Epidermal melanocyte (primary cell): ENCODE measurements around the gene MAP7.
"Not testable (repeated sequence)": the region's sequence is repeated elsewhere in the genome, so short reads cannot be mapped to it uniquely, and the experiment has no call there.

ENCODE experiments used
- DNase-seq: peaks from one replicate; pipeline ENCODE4 v3.0.0; 2011; ENCODE audit warnings: low spot score; ENCODE audit not compliant: insufficient read length

MAP7 gene

DNA sequence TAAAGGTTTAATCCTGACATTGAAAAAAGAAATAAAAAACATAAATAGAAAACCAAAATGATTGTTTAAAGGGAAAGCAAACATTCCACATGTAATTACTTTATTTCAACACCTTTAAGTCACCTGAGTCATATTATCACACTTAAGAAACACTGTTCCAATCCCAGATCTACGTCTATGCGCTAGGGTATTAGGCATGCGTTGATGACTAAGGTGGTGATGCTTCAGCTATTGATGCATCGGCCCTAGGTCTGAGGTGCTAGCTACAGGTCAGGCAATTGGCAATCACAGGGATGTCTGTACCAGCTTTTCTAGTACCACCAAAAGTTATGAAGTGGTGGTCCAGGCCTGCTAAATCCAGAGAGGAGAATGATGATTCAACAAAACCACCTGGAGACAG lies 162.9 kb downstream of the MAP7 start:
- DNase-seq = no peak

GRCh38 chr6:136383268-136383937 lies 166.8 kb downstream of the MAP7 start:
- no peak for DNase-seq

DNA sequence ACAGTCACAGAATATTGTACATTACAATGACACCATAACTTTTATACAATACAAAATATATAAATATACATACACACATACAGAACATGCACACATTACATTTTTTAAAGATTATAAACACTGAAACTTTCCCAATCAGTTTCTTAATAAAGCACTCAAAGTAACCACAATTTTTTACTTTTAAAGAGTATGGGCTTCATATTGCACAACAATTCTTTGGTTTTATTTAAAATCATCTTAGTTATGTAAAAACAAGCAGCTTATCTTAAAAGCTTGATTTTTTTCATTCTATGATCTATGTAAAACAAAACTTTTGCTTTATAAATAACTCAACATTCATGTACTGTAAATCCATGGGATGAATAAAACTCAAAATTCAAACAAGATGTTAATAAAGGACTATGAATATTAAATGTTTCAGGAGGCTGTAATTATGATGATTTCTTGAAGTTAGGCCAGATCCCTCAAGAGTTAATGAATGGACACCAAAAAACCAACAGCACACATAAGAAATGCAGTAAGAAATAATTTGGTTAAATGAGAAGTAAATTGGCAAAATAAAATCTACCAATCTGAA lies 167.5 kb downstream of the MAP7 start:
- DNase-seq = no peak

- DNase-seq = no peak
Observed at GRCh38 chr6:136378888-136379287, 171.3 kb downstream of the MAP7 start.

- not testable (repeated sequence) for DNase-seq
Observed at GRCh38 chr6:136375836-136376235, 174.4 kb downstream of the MAP7 start.

- DNase-seq = no peak
Observed at GRCh38 chr6:136371959-136372358, 178.3 kb downstream of the MAP7 start.

- no peak for DNase-seq
Observed at GRCh38 chr6:136370988-136371728, 179.1 kb downstream of the MAP7 start.

DNA sequence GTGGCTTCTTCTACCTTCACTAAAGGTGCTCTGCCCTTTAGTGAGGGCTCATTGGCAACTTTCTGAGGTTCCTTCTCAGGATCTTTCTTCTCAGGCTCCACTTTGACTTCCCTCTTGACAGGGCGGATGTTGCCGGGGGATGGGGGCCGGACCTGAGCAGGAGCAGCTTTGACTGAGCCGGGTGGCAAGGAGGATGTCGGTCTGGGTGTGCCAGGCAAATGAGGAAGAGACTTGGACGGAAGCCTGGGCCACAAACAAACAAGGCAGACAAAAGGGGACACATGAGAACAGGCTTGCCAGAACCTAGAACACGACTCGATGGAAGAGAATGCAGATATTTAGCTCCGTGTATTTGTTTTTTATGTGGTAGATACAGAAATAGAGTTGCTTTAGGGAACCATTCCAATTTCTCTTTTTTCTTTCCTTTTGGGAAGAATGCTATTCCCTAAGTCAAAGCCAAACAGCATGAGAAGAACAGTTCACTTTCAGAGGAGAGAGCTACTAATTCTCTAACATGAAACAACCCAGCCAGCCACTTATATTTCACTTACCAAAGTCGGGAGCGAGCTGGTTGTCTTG lies 184.4 kb downstream of the MAP7 start:
- no peak for DNase-seq

DNA sequence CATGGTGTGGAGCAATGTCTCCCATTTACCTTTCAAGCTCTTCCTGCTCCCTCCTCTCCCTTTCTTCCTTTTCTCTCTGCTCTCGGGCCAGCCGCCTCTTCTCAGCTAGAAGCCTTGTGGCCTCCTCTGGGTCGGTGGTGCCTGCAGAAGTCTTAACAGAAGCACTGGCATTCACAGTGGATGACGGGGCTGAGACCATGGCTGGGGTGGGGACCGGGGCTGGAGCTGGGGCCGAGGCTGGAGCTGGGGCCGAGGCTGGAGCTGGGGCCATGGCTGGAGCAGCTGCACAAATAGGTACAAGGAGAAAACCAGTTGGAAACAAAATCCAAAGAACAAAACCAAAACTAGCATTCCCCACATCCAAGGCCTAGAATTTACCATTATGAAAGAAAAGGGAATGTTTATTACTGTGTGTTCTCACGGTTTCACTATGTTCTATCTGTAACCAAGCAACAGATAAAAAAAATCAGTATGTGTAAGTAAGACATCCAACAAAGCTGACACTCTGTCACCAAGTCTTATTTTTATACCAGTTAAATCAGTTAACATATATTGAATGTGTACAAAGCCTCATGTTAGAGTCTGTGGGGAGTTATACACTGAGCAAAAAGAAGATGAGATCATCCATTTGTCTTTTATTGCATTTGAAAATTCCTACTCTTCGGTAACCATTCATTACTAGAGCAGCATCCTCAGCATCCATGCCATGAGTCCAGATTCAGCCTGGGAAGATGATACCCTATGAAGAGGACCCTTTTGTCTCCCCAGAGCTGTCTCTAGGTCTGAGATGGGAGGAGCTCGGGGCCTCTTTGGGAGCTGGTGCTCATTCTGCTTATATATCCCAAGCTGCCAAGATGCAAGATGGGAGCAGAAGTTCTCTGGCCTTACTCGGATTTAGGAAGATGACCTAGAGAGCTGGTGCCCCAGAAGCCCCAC lies 187.5 kb downstream of the MAP7 start:
- DNase-seq = no peak

DNA sequence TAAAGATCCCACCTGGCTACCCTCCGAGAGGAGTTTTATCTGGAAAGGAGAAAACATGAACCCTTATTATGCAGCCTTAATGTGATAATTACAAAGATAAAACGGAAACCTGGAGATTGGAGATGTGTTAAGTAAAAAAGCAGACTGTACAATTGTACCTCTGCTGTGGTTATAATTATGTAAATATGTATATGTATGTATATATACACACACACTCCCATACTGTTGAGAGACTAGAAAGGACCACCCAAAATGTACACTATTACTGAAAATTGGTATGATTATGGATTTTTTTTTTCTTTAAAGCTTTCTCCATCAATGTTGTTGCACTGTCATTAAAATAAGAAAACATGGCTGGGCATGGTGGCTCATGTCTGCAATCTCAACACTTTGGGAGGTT lies 188.4 kb downstream of the MAP7 start:
- DNase-seq = no peak

- DNase-seq = no peak
Observed at GRCh38 chr6:136360783-136361182, 189.4 kb downstream of the MAP7 start.

DNA sequence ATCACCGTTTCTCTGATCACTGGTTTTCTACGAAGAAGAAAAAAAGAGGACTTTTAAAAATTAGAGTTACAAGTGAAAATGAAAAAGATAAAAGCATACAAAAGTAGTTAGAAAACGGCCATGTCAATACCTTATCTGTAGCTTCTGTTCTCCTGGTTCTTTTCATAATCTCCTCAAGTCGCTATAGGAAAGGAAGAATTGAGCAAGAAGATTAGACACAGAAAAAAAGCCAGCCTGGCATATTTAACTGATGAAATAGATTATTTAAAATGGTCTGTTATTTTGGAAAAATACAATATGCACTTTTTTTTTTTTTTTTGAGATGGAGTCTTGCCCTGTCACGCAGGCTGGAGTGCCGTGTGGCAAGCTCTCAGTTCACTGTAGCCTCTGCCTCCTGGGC lies 190.4 kb downstream of the MAP7 start:
- no peak for DNase-seq

DNA sequence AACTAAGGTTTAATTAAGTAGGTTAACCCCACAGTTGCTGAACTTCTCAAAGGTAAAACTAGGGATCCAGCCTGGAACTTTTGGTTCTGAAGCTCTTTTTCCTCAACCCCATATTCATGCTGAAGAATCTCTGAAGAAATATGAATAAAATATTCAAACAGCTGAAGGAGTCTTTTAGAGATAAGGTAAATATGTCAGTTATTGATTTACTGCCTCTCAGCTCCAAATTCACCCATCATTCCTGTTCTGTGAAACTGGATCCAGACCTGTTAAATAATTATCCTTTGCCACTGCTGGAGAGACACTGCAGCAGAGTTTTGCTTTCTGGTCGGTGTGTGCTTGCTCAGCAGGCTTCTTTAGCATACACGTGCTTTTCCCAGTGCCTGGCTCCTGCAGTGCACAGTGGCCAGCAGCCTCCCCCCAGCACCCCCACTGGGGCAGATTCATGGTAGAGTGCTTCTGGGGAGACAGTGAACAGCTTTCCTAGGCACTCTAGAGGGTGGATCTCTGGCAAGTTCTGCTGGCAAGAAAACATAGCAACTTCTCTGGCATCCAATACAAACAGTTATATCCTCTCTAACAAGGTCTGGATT lies 198.6 kb downstream of the MAP7 start:
- DNase-seq = no peak

DNA sequence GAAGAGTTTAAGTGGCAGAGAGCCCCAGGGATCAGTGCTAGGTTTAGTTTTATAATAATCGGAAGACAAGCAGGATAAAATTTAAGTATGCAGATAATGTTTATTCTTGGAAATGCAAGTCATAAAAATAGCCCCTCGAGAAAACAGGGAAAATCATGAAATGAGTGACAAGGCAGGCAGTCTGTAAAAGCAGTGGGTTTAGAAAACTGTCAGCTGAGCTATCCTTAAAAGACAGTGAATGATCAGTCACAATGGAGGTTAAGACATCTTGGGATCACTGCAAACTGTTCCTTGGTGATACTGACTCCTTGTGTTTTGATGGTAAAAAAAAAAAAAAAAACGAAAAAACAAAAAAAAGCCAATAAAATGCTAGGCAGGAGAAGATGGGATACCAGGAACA lies 199.3 kb downstream of the MAP7 start:
- DNase-seq = no peak

DNA sequence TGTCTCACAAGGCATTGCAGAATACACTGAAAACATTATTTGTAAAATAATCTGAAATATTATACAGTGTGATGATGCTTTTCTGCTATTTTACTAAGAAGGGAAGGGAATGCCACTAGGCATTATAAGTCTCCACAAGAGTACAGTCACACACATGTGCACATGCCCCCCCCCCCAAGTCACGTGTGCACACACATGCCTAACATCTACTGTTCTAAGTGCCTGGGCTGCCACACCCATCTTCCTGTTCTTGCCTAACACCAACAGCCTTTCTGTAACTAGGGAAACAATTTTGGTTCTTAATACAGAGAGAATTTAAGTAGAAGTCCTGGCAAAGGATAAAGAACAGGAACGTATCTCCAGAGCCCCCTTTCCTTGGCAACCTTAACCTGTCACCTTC lies 202.4 kb downstream of the MAP7 start:
- DNase-seq = no peak

GRCh38 chr6:136345145-136345544 lies 205.1 kb downstream of the MAP7 start:
- no peak for DNase-seq

DNA sequence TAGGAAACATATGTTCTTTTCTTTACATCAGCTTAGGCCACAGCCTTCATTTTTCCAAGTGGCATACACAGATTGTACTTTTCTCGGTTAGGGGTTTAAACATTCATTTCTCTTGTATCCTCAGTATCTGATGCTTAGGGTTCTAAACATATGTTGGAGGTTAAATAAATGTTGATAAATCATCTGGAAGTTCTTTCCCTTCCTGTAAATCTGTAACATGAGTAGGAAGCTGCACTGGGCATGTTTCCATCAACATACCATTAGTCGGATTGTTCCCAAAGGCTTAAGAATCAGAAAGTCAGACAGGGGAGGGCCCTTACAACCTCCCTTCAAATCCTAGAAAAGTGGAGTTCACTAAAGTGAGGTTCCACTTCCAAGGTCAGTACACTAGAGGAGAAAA lies 205.8 kb downstream of the MAP7 start:
- no peak for DNase-seq

- no peak for DNase-seq
Observed at GRCh38 chr6:136343700-136344099, 206.5 kb downstream of the MAP7 start.

- no peak for DNase-seq
Observed at GRCh38 chr6:136343275-136343674, 206.9 kb downstream of the MAP7 start.

DNA sequence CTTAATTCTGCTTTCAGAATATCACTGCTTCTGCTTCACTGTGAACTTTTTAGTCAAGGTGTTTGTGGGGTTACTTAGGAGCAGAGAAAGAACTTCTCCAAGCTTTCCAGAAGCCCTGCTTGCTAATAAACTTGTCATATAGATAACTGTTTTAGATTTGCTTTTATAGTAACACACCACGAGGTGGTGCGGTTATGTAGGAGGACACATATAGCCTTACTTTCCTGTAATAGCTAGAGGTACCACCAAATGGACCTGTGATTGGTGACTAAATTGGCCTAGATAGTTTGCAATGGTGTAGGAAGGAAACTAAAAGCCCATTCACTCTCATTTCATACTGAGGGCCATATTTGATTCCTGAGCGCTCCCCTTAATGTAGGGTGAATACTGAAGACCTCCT lies 208.3 kb downstream of the MAP7 start:
- DNase-seq = no peak

DNA sequence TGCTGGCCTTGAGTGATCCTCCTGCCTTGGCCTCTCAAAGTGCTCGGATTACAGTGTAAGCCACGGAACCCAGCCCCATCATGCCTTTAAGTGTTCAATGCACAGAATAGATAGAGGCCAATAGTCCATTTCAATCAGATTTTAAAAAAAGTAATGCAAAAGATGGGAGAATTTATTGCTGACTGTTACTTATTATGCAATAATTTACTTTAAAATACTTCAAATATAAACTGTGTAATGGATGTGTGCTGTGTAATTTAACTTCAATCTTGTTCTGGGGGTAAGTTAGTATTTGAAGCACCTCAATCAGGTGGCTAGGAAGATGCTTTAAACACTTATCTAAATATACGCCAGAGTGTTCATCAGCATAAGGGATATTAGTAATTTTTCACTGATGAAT lies 208.9 kb downstream of the MAP7 start:
- DNase-seq = no peak
